ENCODE data around the gene ACBD4. TPM values are rescaled to one million over a fixed set of nuclear protein-coding genes. Genes with fewer than 3 reads are reported as not detected.

ACBD4 gene
- total RNA-seq, 1 experiment from 2014 or later = 7.7 TPM

DNA sequence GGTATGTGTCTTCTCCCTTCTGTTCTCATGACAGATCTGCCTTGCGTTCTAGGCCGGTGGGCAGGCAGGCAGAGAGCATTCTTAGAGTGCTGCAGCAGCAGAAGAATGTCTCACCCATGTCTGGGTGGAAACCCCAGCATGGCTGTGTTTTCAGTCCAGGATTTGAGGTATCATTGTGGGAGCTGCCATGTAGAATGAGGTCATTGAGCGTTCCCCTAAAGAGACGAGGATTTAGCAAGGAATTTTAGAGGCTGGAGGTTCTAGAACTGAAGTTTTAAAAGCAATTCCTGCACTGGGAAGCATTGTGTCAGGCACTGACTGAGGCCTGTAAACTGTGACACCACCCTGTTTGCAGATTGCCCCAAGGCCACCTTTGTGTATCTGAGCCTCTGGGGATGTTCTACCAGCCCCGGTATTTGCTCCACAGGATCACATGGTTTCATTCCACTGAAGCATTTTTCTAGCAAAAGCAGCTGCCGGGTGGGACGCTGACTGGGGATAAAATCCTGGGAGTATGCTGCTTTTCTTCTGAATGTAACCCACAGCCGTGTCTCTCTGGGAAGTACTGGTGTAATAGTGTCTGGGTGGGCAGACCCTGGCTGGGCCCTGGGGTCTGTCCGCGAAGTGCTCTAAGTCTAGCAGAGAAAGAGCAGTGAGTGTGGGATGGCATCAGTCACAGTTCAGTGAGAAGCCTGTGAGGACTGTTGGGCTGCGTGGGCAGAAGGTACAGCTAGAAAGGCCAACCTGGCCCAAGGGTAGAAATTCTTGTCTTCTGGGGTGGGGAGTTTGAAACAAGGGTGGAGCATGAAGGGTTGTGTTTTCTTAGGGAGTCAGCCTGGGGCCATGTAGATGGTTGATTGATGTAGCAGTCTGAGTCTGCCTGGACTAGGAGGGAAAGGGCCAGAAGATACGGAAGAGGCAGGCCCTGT, 33.3 kb upstream of the ACBD4 start:
- ATAC-seq = no peak
- Histone ChIP-seq H3K27me3 (ENCODE audit: control insufficient read depth, insufficient read depth, low read length) (no peaks in the 10 kb centered on the region), H3K27ac (ENCODE audit: low read length) (no peak overlapping the region), H3K36me3 (ENCODE audit: control insufficient read depth, insufficient read depth, low read length) (peaks cover 6% of the 10 kb centered on the region; the same call in 1 of the 2 replicates), H3K4me3 (ENCODE audit: low read depth in 2 of 2, low read length in 2 of 2) (no peak overlapping the region), H3K4me1 (ENCODE audit: control insufficient read depth, insufficient read depth, low read length) (no peaks in the 10 kb centered on the region), H3K9me3 (ENCODE audit: control insufficient read depth, insufficient read depth, low read depth, low read length) (no peaks in the 10 kb centered on the region)
- ChIA-PET CTCF (no interaction called here), POLR2A (no interaction called here)
- no peak for DNase-seq (ENCODE audit: low read depth, low spot score)
- intact Hi-C loops (cut with micrococcal nuclease; ENCODE audit: unreplicated experiment) (no loop called here), in situ Hi-C loops (cut with HindIII; ENCODE audit: low pct_unique_long_range_greater_than_20kb, low sequenced_read_pairs) (no loop called here)
- TF ChIP-seq, protein P1, sequence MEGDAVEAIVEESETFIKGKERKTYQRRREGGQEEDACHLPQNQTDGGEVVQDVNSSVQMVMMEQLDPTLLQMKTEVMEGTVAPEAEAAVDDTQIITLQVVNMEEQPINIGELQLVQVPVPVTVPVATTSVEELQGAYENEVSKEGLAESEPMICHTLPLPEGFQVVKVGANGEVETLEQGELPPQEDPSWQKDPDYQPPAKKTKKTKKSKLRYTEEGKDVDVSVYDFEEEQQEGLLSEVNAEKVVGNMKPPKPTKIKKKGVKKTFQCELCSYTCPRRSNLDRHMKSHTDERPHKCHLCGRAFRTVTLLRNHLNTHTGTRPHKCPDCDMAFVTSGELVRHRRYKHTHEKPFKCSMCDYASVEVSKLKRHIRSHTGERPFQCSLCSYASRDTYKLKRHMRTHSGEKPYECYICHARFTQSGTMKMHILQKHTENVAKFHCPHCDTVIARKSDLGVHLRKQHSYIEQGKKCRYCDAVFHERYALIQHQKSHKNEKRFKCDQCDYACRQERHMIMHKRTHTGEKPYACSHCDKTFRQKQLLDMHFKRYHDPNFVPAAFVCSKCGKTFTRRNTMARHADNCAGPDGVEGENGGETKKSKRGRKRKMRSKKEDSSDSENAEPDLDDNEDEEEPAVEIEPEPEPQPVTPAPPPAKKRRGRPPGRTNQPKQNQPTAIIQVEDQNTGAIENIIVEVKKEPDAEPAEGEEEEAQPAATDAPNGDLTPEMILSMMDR (IDR thresholded peaks at IDR 0.05) = no peak
- TF ChIP-seq POLR2AphosphoS5 (IDR thresholded peaks at IDR 0.05; ENCODE audit: low read depth, low read length) = no peak
- TF ChIP-seq TCF7L2 (IDR thresholded peaks at IDR 0.05; ENCODE audit: low read depth, low read length) = no peak
- BruUV-seq (replicated peaks) = no TSS peak

DNA sequence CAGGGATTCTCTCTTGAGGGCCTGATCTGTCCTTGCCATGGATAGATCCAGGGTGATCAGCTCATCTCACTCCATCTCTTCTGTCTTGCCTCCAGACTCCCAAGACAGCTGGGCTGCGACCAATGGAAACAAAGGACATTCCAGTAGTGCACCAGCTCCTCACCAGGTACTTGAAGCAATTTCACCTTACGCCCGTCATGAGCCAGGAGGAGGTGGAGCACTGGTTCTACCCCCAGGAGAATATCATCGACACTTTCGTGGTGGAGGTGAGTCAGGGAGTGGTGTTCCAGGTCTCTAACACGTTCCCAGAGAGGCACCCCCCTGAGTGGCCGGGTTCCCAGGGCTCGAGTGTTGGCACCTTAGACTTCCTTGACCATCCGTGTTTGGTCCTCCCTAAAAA, 32.6 kb upstream of the ACBD4 start:
- H3K4me3 ChIP-seq (ENCODE audit: low read depth in 2 of 2, low read length in 2 of 2) = no peak overlapping the region
- ATAC-seq (no peak), DNase-seq (ENCODE audit: low read depth, low spot score) (no peak)
- H3K36me3 ChIP-seq (ENCODE audit: control insufficient read depth, insufficient read depth, low read length) = peaks cover 6% of the 10 kb centered on the region; the same call in 1 of the 2 replicates
- H3K27me3 ChIP-seq (ENCODE audit: control insufficient read depth, insufficient read depth, low read length) = no peaks in the 10 kb centered on the region
- H3K27ac ChIP-seq (ENCODE audit: low read length) = no peak overlapping the region
- no peaks in the 10 kb centered on the region for H3K4me1 ChIP-seq (ENCODE audit: control insufficient read depth, insufficient read depth, low read length)
- no TSS peak for BruUV-seq (replicated peaks)
- no peaks in the 10 kb centered on the region for H3K9me3 ChIP-seq (ENCODE audit: control insufficient read depth, insufficient read depth, low read depth, low read length)
- CTCF ChIA-PET = no interaction called here
- no peak for TF ChIP-seq TCF7L2 (IDR thresholded peaks at IDR 0.05; ENCODE audit: low read depth, low read length)
- TF ChIP-seq, protein P2, sequence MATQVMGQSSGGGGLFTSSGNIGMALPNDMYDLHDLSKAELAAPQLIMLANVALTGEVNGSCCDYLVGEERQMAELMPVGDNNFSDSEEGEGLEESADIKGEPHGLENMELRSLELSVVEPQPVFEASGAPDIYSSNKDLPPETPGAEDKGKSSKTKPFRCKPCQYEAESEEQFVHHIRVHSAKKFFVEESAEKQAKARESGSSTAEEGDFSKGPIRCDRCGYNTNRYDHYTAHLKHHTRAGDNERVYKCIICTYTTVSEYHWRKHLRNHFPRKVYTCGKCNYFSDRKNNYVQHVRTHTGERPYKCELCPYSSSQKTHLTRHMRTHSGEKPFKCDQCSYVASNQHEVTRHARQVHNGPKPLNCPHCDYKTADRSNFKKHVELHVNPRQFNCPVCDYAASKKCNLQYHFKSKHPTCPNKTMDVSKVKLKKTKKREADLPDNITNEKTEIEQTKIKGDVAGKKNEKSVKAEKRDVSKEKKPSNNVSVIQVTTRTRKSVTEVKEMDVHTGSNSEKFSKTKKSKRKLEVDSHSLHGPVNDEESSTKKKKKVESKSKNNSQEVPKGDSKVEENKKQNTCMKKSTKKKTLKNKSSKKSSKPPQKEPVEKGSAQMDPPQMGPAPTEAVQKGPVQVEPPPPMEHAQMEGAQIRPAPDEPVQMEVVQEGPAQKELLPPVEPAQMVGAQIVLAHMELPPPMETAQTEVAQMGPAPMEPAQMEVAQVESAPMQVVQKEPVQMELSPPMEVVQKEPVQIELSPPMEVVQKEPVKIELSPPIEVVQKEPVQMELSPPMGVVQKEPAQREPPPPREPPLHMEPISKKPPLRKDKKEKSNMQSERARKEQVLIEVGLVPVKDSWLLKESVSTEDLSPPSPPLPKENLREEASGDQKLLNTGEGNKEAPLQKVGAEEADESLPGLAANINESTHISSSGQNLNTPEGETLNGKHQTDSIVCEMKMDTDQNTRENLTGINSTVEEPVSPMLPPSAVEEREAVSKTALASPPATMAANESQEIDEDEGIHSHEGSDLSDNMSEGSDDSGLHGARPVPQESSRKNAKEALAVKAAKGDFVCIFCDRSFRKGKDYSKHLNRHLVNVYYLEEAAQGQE (IDR thresholded peaks at IDR 0.05; ENCODE audit: insufficient read depth in 1 of 2, low read depth in 2 of 2, low read length in 1 of 2) = no peak
- TF ChIP-seq POLR2AphosphoS5 (IDR thresholded peaks at IDR 0.05; ENCODE audit: low read depth, low read length) = no peak
- TF ChIP-seq SIN3A (IDR thresholded peaks at IDR 0.05; ENCODE audit: borderline replicate concordance, insufficient read depth, low read depth, low read length) = no peak
- TF ChIP-seq, protein P1 (IDR thresholded peaks at IDR 0.05) = no peak
- intact Hi-C loops (cut with micrococcal nuclease; ENCODE audit: unreplicated experiment) (no loop called here), in situ Hi-C loops (cut with HindIII; ENCODE audit: low pct_unique_long_range_greater_than_20kb, low sequenced_read_pairs) (no loop called here)
- POLR2A ChIA-PET = no interaction called here

All from Panc1 (cell line).